ENCODE data around the gene CCNY. TPM values are rescaled to one million over a fixed set of nuclear protein-coding genes. Genes with fewer than 3 reads are reported as not detected.
A peak's percentile ranks its signal among the peaks of the same experiment; 100 is the strongest.

Gene CCNY
- polyA plus RNA-seq, 2 of the 4 experiments (the other 2 are of a cell fraction), result 28.1 to 55.5 TPM

DNA sequence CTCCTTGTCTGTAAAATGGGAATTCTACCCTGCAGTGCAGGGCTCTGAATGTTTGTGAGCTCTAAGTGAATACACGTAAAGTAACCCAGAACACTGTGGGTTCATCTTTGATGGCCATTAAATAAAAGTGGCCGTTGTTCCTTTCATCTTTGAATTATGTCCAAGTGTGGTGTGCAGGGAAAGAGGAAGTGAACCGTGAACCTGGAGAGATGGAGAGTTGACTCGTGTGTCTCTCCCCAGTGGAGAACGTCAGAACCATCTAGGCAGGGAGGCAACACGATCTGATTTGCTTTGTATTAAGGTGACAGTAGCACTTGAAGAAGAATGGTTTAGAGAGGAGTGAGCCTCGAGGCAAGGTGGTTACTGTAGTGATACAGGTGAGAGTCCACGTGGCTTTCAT is 175.3 kb downstream of the CCNY start:
- Histone ChIP-seq H3K9me3 (no peaks in the 10 kb centered on the region), H3K4me3 (no peak overlapping the region), H3K4me1 (peaks cover 9% of the 10 kb centered on the region; the same call in 1 of the 3 replicates), H3K4me2 (no peak overlapping the region), H3K27ac (no peak overlapping the region)
- FAIRE-seq, result no peak
- DNase-seq (ENCODE audit: low read depth in 1 of 2, low spot score in 1 of 2), result no peak
- WGBS (ENCODE audit: missing lambda C conversion rate), result 87% methylated on average over 8 of the region's 8 CpGs
- TF ChIP-seq EP300 (IDR thresholded peaks at IDR 0.05), result no peak
- TF ChIP-seq NFE2L2 (conservative IDR thresholded peaks at IDR 0.05; ENCODE audit: low read length), result no peak
- no peak for TF ChIP-seq RNF2 (IDR thresholded peaks at IDR 0.05; ENCODE audit: borderline replicate concordance, low read depth)
- TF ChIP-seq JUN (IDR thresholded peaks at IDR 0.05), result no peak
- TF ChIP-seq POLR2AphosphoS2 (conservative IDR thresholded peaks at IDR 0.05; ENCODE audit: low read length), result no peak
- TF ChIP-seq, protein P1, sequence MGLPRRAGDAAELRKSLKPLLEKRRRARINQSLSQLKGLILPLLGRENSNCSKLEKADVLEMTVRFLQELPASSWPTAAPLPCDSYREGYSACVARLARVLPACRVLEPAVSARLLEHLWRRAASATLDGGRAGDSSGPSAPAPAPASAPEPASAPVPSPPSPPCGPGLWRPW (IDR thresholded peaks at IDR 0.05), result no peak
- TF ChIP-seq, protein P2, sequence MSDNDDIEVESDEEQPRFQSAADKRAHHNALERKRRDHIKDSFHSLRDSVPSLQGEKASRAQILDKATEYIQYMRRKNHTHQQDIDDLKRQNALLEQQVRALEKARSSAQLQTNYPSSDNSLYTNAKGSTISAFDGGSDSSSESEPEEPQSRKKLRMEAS (IDR thresholded peaks at IDR 0.05), result no peak
- TF ChIP-seq KDM5A (IDR thresholded peaks at IDR 0.05), result no peak
- no peak for TF ChIP-seq ZFP36 (IDR thresholded peaks at IDR 0.05; ENCODE audit: borderline replicate concordance, partially characterized antibody)
- CTCF ChIA-PET, result interaction anchor here (0.6 to 1.5 kb wide), 4 partner anchors 10 to 51 kb away, joined by 3 to 5 read pairs (median 3); no protein-coding TSS in a partner anchor
- POLR2A ChIA-PET, result no interaction called here
- ATAC-seq, result no peak

DNA sequence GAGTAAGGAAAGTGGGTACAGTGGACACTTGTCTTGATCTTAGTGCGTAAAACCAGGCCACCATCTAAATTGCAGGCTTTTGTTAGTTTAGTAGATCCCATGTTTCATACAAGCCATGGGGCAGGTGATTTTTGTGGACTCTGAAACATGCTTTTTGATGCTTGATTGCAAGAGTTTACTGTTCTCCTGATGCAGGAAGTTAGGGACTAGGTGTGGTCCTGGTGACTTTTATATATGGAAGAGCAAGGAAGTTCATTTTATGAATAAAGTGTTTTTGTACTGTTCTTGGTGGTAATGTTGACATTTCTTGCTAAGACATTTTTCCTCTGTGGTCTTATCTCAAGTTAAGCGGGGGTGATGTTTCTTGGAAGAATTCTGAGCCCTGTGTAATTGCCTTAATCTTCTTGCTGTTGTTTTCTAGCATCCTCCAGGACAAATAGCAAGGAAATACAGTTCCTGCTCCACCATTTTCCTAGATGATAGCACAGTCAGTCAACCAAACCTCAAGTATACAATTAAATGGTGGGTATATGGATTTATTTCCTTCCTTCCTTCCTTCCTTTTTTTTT is 179.9 kb downstream of the CCNY start:
- FAIRE-seq (no peak), DNase-seq (ENCODE audit: low read depth in 1 of 2, low spot score in 1 of 2) (no peak), ATAC-seq (no peak)
- H3K4me1 ChIP-seq, result peaks cover 9% of the 10 kb centered on the region; the same call in 1 of the 3 replicates
- no peak overlapping the region for H3K4me3 ChIP-seq
- H3K4me2 ChIP-seq, result no peak overlapping the region
- POLR2A ChIA-PET, result no interaction called here
- CTCF ChIA-PET, result no interaction called here
- H3K27ac ChIP-seq, result no peak overlapping the region
- TF ChIP-seq RNF2 (IDR thresholded peaks at IDR 0.05; ENCODE audit: borderline replicate concordance, low read depth), result no peak
- no peak for TF ChIP-seq POLR2A (IDR thresholded peaks at IDR 0.05; ENCODE audit: low read length)
- no peak for TF ChIP-seq RARB (CRISPR knock-in tag; IDR thresholded peaks at IDR 0.05)
- no peak for TF ChIP-seq CBX8 (IDR thresholded peaks at IDR 0.05)
- no peak for TF ChIP-seq EHMT2 (IDR thresholded peaks at IDR 0.05; ENCODE audit: low read depth)
- no peak for TF ChIP-seq SMC3 (IDR thresholded peaks at IDR 0.05)
- no peak for TF ChIP-seq PHF8 (IDR thresholded peaks at IDR 0.05; ENCODE audit: borderline replicate concordance, low read depth)
- TF ChIP-seq HOXA7 (CRISPR knock-in tag; IDR thresholded peaks at IDR 0.05), result no peak
- no peak for TF ChIP-seq CBX2 (IDR thresholded peaks at IDR 0.05; ENCODE audit: borderline replicate concordance, low read depth)
- TF ChIP-seq EP300 (IDR thresholded peaks at IDR 0.05), result no peak
- no peak for TF ChIP-seq KDM1A (IDR thresholded peaks at IDR 0.05; ENCODE audit: low read depth)
- no peak for TF ChIP-seq KDM5A (IDR thresholded peaks at IDR 0.05)
- TF ChIP-seq, protein P3, sequence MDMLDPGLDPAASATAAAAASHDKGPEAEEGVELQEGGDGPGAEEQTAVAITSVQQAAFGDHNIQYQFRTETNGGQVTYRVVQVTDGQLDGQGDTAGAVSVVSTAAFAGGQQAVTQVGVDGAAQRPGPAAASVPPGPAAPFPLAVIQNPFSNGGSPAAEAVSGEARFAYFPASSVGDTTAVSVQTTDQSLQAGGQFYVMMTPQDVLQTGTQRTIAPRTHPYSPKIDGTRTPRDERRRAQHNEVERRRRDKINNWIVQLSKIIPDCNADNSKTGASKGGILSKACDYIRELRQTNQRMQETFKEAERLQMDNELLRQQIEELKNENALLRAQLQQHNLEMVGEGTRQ (IDR thresholded peaks at IDR 0.05), result no peak
- no peak for TF ChIP-seq JUNB (IDR thresholded peaks at IDR 0.05)
- no peaks in the 10 kb centered on the region for H3K9me3 ChIP-seq
- 88% methylated on average over 2 of the region's 2 CpGs for WGBS (ENCODE audit: missing lambda C conversion rate)

DNA sequence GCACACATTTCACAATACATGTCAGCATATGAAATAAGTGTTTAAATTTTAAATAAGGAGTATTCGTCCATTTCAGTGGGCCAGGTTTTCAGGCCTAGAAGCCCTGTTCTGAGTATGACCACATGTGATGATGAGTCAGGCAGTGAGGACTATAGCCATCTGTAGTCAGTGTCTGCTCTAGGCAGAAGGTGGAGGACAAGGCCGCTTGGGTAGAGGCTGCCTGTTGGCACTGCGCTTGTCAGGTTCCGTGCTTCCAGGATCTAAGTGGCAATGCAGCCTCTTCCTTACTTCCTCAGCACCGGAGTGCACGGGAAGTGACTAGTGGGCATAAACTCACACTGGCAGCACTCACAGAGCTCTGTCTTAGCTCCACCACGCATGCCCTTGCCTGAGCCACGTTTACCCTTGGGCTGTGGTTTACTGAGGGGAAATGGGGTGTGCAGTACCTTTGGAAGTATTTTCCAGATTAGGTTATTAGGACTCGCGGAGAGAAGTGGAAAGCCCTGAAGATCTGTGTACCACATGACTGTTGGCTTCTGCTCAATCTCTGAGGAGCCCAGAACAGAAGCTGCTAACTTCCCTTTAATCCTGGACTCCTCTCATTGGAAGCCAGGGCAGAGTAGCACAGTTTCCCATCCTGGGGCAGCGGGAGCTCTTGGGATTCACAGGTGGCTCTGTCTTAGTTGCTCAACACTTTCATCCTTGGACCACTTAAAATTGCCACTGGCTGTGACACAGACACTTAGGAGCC is 181.3 kb downstream of the CCNY start:
- POLR2A ChIA-PET, result no interaction called here
- Histone ChIP-seq H3K4me2 (no peak overlapping the region), H3K27ac (no peak overlapping the region), H3K4me1 (peaks cover 9% of the 10 kb centered on the region; the same call in 1 of the 3 replicates), H3K9me3 (no peaks in the 10 kb centered on the region), H3K4me3 (no peak overlapping the region)
- ATAC-seq (0 out of 6 replicates have a peak, but pooled peaks of 1 of the 2 experiments have one; percentile 46), FAIRE-seq (no peak), DNase-seq (ENCODE audit: low read depth in 1 of 2, low spot score in 1 of 2) (no peak)
- 94% methylated on average over 11 of the region's 11 CpGs for WGBS (ENCODE audit: missing lambda C conversion rate)
- CTCF ChIA-PET, result no interaction called here
- TF ChIP-seq, protein P4, sequence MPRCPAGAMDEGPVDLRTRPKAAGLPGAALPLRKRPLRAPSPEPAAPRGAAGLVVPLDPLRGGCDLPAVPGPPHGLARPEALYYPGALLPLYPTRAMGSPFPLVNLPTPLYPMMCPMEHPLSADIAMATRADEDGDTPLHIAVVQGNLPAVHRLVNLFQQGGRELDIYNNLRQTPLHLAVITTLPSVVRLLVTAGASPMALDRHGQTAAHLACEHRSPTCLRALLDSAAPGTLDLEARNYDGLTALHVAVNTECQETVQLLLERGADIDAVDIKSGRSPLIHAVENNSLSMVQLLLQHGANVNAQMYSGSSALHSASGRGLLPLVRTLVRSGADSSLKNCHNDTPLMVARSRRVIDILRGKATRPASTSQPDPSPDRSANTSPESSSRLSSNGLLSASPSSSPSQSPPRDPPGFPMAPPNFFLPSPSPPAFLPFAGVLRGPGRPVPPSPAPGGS (IDR thresholded peaks at IDR 0.05), result no peak
- TF ChIP-seq NPAS2 (CRISPR knock-in tag; IDR thresholded peaks at IDR 0.05; ENCODE audit: borderline replicate concordance), result no peak
- no peak for TF ChIP-seq TP53 (CRISPR knock-in tag; IDR thresholded peaks at IDR 0.05)
- no peak for TF ChIP-seq FOXS1 (CRISPR knock-in tag; IDR thresholded peaks at IDR 0.05)
- TF ChIP-seq, protein P5, sequence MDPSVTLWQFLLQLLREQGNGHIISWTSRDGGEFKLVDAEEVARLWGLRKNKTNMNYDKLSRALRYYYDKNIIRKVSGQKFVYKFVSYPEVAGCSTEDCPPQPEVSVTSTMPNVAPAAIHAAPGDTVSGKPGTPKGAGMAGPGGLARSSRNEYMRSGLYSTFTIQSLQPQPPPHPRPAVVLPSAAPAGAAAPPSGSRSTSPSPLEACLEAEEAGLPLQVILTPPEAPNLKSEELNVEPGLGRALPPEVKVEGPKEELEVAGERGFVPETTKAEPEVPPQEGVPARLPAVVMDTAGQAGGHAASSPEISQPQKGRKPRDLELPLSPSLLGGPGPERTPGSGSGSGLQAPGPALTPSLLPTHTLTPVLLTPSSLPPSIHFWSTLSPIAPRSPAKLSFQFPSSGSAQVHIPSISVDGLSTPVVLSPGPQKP (IDR thresholded peaks at IDR 0.05; ENCODE audit: low read depth, low read length), result no peak
- no peak for TF ChIP-seq RARB (CRISPR knock-in tag; IDR thresholded peaks at IDR 0.05)
- TF ChIP-seq, protein P2 (IDR thresholded peaks at IDR 0.05), result no peak
- TF ChIP-seq HOXA7 (CRISPR knock-in tag; IDR thresholded peaks at IDR 0.05), result no peak
- TF ChIP-seq JUN (IDR thresholded peaks at IDR 0.05), result no peak
- TF ChIP-seq, protein P6, sequence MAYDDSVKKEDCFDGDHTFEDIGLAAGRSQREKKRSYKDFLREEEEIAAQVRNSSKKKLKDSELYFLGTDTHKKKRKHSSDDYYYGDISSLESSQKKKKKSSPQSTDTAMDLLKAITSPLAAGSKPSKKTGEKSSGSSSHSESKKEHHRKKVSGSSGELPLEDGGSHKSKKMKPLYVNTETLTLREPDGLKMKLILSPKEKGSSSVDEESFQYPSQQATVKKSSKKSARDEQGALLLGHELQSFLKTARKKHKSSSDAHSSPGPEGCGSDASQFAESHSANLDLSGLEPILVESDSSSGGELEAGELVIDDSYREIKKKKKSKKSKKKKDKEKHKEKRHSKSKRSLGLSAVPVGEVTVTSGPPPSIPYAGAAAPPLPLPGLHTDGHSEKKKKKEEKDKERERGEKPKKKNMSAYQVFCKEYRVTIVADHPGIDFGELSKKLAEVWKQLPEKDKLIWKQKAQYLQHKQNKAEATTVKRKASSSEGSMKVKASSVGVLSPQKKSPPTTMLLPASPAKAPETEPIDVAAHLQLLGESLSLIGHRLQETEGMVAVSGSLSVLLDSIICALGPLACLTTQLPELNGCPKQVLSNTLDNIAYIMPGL (CRISPR knock-in tag; IDR thresholded peaks at IDR 0.05; ENCODE audit: borderline replicate concordance), result no peak
- TF ChIP-seq HEYL (CRISPR knock-in tag; IDR thresholded peaks at IDR 0.05), result no peak
- no peak for TF ChIP-seq EP300 (IDR thresholded peaks at IDR 0.05)
